G401.6 (cell line): ENCODE data around the gene ANKRD13D.
"Not testable (repeated sequence)": the region's sequence is repeated elsewhere in the genome, so short reads cannot be mapped to it uniquely, and the experiment has no call there.

ENCODE experiments used
- FAIRE-seq: peaks from 2 replicates; lab custom pipeline; 2012; peaks lifted over from hg19 to GRCh38; lab: Jason Lieb, UNC

The ANKRD13D gene

GRCh38 chr11:67303835-67304411 is 14.8 kb downstream of the ANKRD13D start:
- no peak for FAIRE-seq

GRCh38 chr11:67304511-67305113 is 15.5 kb downstream of the ANKRD13D start:
- FAIRE-seq: no peak

- FAIRE-seq: no peak
Observed at GRCh38 chr11:67306769-67307544, 17.9 kb downstream of the ANKRD13D start.

GRCh38 chr11:67307545-67308001 is 18.5 kb downstream of the ANKRD13D start:
- FAIRE-seq: no peak

- no peak for FAIRE-seq
Observed at GRCh38 chr11:67308031-67308866, 19.1 kb downstream of the ANKRD13D start.

- FAIRE-seq: no peak
Observed at GRCh38 chr11:67309166-67309565, 20.1 kb downstream of the ANKRD13D start.

- no peak for FAIRE-seq
Observed at GRCh38 chr11:67309661-67310061, 20.6 kb downstream of the ANKRD13D start.

GRCh38 chr11:67310246-67311050 is 21.3 kb downstream of the ANKRD13D start:
- FAIRE-seq: no peak

- FAIRE-seq: no peak
Observed at GRCh38 chr11:67311051-67311555, 22.0 kb downstream of the ANKRD13D start.

GRCh38 chr11:67311556-67312082 is 22.5 kb downstream of the ANKRD13D start:
- FAIRE-seq: no peak

- no peak for FAIRE-seq
Observed at GRCh38 chr11:67312187-67313021, 23.3 kb downstream of the ANKRD13D start.

GRCh38 chr11:67313125-67313890 is 24.2 kb downstream of the ANKRD13D start:
- FAIRE-seq: no peak

GRCh38 chr11:67314218-67314617 is 25.1 kb downstream of the ANKRD13D start:
- no peak for FAIRE-seq

GRCh38 chr11:67315325-67315909 is 26.3 kb downstream of the ANKRD13D start:
- no peak for FAIRE-seq

GRCh38 chr11:67316882-67317204 is 27.7 kb downstream of the ANKRD13D start:
- FAIRE-seq: no peak

- FAIRE-seq: peak; percentile 76
Observed at GRCh38 chr11:67317205-67317887, 28.2 kb downstream of the ANKRD13D start.

GRCh38 chr11:67317888-67318555 is 28.9 kb downstream of the ANKRD13D start:
- FAIRE-seq: no peak

GRCh38 chr11:67318876-67319275 is 29.8 kb downstream of the ANKRD13D start:
- FAIRE-seq: not testable (repeated sequence)
